ENCODE data around the gene ABT1. TPM values are rescaled to one million over a fixed set of nuclear protein-coding genes. Genes with fewer than 3 reads are reported as not detected.
"Not testable (repeated sequence)": the region's sequence is repeated elsewhere in the genome, so short reads cannot be mapped to it uniquely, and the experiment has no call there.

The ABT1 gene
- total RNA-seq (2021) (16.8 and 19.5 TPM in 2 replicates), Bru-seq, nascent RNA (percentile 86 among the genes with signal in this experiment), BruChase-seq, experiment 1, labeled RNA remaining after a 2-hour chase (percentile 94 among the genes with signal in this experiment), BruChase-seq, experiment 2, labeled RNA remaining after a 6-hour chase (percentile 94 among the genes with signal in this experiment)
- long read RNA-seq, transcript ABT1-201 (3 exons, 2,949 nt), result major isoform, 141 of 144 reads
- long read RNA-seq, partial matches to known transcripts, result 2 of 144 reads
- long read RNA-seq, other reads (novel, unspliced or antisense), result 1 of 144 reads

GRCh38 chr6:26596579-26597388, at the start of gene ABT1:
ABT1 (plus strand) TSS chr6:26596953; CDS start chr6:26596983, 30 bp downstream.
- peak; percentile 94 to 98 for DNase-seq
- POLR2A ChIA-PET (ENCODE audit: unreplicated experiment), result no interaction called here
- H3F3A ChIP-seq (ENCODE audit: insufficient read depth, low read depth), result peaks cover 25% of the 10 kb centered on the region; the same call in 1 of the 2 replicates
- peak within 1 kb of the TSS; percentile 99 for H3K4me2 ChIP-seq
- no TSS peak for BruUV-seq (replicated peaks)
- 0 out of 2 replicates have a peak, but pooled peaks cover 8% of the 10 kb centered on the region for H3K4me1 ChIP-seq (replicated peaks; ENCODE audit: insufficient read depth)
- H3K27ac ChIP-seq, result peak within 1 kb of the TSS; percentile 48
- CTCF ChIA-PET, result interaction anchor here (0.7 kb wide), 1 partner anchor 531 kb away, joined by 3 read pairs; no protein-coding TSS in a partner anchor
- TF ChIP-seq, protein P1, sequence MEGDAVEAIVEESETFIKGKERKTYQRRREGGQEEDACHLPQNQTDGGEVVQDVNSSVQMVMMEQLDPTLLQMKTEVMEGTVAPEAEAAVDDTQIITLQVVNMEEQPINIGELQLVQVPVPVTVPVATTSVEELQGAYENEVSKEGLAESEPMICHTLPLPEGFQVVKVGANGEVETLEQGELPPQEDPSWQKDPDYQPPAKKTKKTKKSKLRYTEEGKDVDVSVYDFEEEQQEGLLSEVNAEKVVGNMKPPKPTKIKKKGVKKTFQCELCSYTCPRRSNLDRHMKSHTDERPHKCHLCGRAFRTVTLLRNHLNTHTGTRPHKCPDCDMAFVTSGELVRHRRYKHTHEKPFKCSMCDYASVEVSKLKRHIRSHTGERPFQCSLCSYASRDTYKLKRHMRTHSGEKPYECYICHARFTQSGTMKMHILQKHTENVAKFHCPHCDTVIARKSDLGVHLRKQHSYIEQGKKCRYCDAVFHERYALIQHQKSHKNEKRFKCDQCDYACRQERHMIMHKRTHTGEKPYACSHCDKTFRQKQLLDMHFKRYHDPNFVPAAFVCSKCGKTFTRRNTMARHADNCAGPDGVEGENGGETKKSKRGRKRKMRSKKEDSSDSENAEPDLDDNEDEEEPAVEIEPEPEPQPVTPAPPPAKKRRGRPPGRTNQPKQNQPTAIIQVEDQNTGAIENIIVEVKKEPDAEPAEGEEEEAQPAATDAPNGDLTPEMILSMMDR (conservative IDR thresholded peaks at IDR 0.05), result no peak
- TF ChIP-seq EZH2 (IDR thresholded peaks at IDR 0.05; ENCODE audit: low read depth), result no peak
- peaks cover 9% of the 10 kb centered on the region; the same call in 1 of the 2 replicates for H3K36me3 ChIP-seq (ENCODE audit: low read depth)
- H3K9me3 ChIP-seq (ENCODE audit: insufficient read depth, low read depth), result no peaks in the 10 kb centered on the region
- peak within 1 kb of the TSS; percentile 91 for H3K4me3 ChIP-seq
- H3K79me2 ChIP-seq (ENCODE audit: low read depth), result peaks cover 20% of the 10 kb centered on the region
- no peaks in the 10 kb centered on the region for H3K27me3 ChIP-seq (ENCODE audit: insufficient read depth, low read depth)
- intact Hi-C loops (cut with micrococcal nuclease; ENCODE audit: unreplicated experiment), result loop anchor here (1.0 to 5.0 kb wide), 6 partner anchors 19 to 1301 kb away; a partner anchor contains a TSS
- peak within 1 kb of the TSS; percentile 91 for H2AFZ ChIP-seq
- H4K20me1 ChIP-seq (ENCODE audit: insufficient read depth), result no peaks in the 10 kb centered on the region
- no peaks in the 10 kb centered on the region for H3K9me2 ChIP-seq (ENCODE audit: insufficient read depth)

DNA sequence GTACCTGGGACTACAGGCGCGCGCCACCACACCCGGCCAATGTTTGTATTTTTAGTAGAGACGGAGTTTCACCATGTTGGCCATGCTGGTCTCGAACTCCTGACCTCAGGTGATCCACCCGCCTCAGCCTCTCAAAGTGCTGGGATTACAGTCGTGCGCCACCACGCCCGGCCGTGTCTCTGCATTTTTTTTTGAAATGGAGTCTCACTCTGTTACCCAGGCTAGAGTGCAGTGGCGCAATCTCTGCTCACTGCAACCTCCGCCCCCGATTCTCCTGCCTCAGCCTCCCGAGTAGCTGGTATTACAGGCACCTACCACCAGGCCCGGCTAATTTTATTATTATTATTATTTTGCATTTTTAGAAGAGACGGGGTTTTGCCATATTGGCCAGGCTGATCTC, 49.4 kb upstream of the ABT1 start:
- H3K4me3 ChIP-seq; intact Hi-C loops (cut with micrococcal nuclease; ENCODE audit: unreplicated experiment); H2AFZ ChIP-seq; H3K9me3 ChIP-seq (ENCODE audit: insufficient read depth, low read depth); BruUV-seq (replicated peaks); H3K27me3 ChIP-seq (ENCODE audit: insufficient read depth, low read depth); H3K9me2 ChIP-seq (ENCODE audit: insufficient read depth); DNase-seq; H3K27ac ChIP-seq; H3K4me2 ChIP-seq; H3K4me1 ChIP-seq (replicated peaks; ENCODE audit: insufficient read depth); H3K79me2 ChIP-seq (ENCODE audit: low read depth); H4K20me1 ChIP-seq (ENCODE audit: insufficient read depth); POLR2A ChIA-PET (ENCODE audit: unreplicated experiment); CTCF ChIA-PET; H3K36me3 ChIP-seq (ENCODE audit: low read depth): not testable (repeated sequence)
- H3F3A ChIP-seq (ENCODE audit: insufficient read depth, low read depth), result peaks cover 11% of the 10 kb centered on the region; the same call in 1 of the 2 replicates

DNA sequence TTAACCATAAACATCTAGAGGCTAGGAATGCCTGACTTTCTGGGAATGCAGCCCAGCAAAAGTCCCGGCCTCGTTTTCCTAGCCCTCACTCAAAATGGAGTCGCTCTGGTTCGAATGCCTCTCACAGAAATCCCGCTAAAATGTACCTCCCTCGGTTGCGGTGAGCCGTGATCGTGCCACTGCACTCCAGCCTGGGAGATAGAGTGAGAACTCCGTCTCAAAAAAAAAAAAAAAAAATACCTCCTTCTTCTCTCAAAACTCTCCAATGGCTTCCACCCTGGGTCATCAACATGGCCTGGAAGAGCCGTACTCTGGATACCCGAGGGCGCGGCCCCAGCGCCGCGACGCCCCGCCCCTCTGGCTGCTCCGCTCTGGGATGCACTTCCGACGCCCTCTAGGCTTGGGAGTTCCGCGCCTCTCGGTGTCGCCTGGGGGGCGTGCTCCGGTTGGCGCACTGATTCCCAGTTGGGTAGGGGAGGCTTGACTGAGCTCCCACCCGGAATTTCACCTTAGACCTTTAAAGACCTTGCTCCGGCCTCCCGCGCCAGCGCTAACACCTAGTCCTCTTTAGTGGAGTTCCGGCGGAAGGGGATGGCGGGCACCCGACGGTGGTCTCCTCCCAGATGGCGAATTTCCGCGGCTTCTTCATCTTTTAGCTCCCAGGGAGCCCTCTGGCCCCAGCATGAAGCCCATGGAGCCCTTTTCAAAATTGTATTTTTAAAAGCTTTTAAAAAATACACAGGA, 46.3 kb upstream of the ABT1 start:
- ChIA-PET POLR2A (ENCODE audit: unreplicated experiment) (no interaction called here), CTCF (interaction anchor here (0.7 kb wide), 1 partner anchor 157 kb away, joined by 7 read pairs; no protein-coding TSS in a partner anchor)
- peaks cover 17% of the 10 kb centered on the region for H3K4me1 ChIP-seq (replicated peaks; ENCODE audit: insufficient read depth)
- H3K27ac ChIP-seq, result no peak overlapping the region
- peak in 1 of 2 experiments; percentile 56 for DNase-seq
- no peaks in the 10 kb centered on the region for H3K9me3 ChIP-seq (ENCODE audit: insufficient read depth, low read depth)
- no peaks in the 10 kb centered on the region for H3K79me2 ChIP-seq (ENCODE audit: low read depth)
- TF ChIP-seq, protein P1 (conservative IDR thresholded peaks at IDR 0.05), result no peak
- no peak for TF ChIP-seq EZH2 (IDR thresholded peaks at IDR 0.05; ENCODE audit: low read depth)
- H2AFZ ChIP-seq, result peak overlapping the region; percentile 82
- H3K36me3 ChIP-seq (ENCODE audit: low read depth), result no peaks in the 10 kb centered on the region
- H3K9me2 ChIP-seq (ENCODE audit: insufficient read depth), result no peaks in the 10 kb centered on the region
- BruUV-seq (replicated peaks), result no TSS peak
- intact Hi-C loops (cut with micrococcal nuclease; ENCODE audit: unreplicated experiment), result loop anchor here (5.0 kb wide), 2 partner anchors 208 to 238 kb away; no protein-coding TSS in a partner anchor
- peak overlapping the region; percentile 61 for H3K4me2 ChIP-seq
- peaks cover 26% of the 10 kb centered on the region for H3F3A ChIP-seq (ENCODE audit: insufficient read depth, low read depth)
- no peaks in the 10 kb centered on the region for H3K27me3 ChIP-seq (ENCODE audit: insufficient read depth, low read depth)
- H4K20me1 ChIP-seq (ENCODE audit: insufficient read depth), result no peaks in the 10 kb centered on the region
- H3K4me3 ChIP-seq, result peak overlapping the region; percentile 59; the same call in 1 of the 2 replicates
